ENCODE measurements around the gene DIPK1A.

Gene DIPK1A

GRCh38 chr1:92808381-92808780 is 152.9 kb downstream of the DIPK1A start:
- DNase-seq (ENCODE audit: extremely low read depth in 1 of 2, low read depth in 1 of 2), result no peak

GRCh38 chr1:92805216-92805615 is 156.0 kb downstream of the DIPK1A start:
- DNase-seq (ENCODE audit: extremely low read depth in 1 of 2, low read depth in 1 of 2), result no peak

DNA sequence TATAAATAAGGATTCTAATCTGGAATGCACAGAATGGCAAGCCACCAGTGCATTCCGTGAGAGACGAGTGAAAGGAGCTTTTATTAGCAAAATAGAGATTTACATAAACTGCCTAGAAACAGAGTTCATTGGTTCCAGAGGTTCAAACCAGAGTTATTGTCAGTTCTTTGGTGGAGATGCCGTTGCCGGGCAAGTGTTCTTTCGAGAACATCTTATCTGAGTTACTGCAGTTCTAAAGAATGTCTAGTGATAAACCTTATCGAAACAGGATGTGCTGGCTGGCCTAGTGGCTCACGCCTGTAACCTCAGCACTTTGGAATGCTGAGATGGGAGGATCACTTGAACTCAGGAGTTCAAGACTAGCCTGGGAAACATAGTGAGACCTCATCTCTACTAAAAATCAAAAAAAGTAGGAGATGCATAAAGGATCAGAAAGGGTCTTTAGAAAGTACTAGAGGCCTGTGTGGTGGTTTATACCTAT is 156.5 kb downstream of the DIPK1A start:
- DNase-seq (ENCODE audit: extremely low read depth in 1 of 2, low read depth in 1 of 2), result no peak

DNA sequence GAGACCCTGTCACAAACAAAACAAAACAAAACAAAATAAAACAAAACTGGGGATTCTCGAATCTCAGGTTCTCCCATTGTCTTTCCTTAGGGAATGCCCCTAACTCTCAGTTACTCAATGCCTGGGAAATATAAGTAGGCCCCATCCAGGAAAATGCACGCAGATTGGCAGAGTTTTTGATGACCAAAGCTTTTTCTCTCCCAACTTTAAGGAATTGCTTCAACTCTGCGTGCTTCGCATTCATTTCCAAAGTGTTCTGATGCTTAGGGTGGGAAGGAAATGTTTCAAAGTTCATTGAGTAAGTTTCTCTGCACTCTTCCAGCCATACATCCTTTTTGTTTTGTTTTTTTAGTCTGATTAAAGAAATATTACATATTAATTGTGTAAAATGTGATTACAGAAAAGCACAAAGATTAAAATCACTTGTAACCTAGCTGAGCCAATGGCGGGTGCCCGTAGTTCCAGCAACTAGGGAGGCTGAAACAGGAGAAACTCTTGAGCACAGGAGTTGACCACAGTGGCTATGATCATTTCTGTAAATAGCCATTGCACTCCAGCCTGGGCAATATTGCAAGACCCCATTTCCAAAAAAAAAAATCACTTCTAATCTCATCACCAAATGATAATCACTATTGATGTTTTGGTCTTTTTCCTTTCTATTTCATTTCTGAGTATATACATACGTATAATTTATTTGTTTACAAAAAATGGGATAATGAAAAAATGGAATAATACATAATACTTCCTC is 157.9 kb downstream of the DIPK1A start:
- no peak for DNase-seq (ENCODE audit: extremely low read depth in 1 of 2, low read depth in 1 of 2)

DNA sequence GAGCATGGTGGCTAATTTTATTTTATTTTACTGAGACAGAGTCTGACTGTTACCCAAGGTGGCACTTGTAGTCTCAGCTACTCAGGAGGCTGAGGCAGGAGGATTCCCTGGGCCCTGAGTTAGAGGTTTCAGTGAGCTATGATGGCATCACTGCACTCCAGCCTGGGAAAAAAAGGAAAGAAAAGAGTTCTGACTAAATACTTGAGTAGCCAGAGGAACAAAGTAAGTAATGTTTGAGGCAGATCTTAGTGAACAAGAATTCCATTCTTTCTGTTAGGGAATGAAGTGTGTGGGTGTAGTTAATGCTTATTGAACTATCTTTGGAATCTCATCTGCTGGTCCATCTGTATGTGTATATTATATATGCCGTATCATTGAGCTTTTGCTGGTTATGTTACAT is 163.3 kb downstream of the DIPK1A start:
- DNase-seq (ENCODE audit: extremely low read depth in 1 of 2, low read depth in 1 of 2), result no peak

DNA sequence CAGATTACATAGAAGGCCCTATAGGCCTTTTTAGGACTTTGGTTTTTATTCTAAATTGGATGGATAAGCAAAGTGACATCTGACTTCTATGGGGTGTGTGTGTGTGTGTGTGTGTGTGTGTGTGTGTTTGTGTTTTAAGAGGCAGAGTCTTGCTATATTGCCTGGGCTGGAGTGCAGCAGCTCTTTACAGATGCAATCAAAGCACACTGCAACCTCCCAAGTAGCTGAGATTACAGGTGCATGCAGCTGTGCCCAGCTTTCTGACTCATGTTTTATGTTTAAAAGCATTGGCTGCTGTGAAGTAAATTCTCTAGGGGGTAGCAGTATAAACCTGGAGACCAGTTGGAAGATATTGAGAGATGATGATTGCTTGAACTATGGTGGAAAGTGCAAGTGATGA is 164.0 kb downstream of the DIPK1A start:
- DNase-seq (ENCODE audit: extremely low read depth in 1 of 2, low read depth in 1 of 2), result no peak

DNA sequence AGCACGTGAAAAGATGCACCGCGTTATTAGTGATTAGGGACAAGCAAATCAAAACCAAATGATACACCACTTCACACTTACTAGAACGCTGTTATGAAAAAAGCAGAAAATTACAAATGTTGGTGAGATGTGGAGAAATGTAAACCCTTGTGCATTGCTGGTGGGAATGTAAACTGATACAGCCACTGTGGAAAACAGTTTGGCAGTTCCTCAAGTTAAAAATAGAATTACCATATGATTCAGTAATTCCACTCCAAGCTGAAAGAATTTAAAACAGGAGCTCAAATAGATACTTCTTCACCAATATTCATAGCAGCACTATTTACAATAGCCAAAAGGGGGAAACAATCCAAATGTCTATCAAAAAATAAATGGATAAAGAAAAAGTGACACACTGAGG is 166.1 kb downstream of the DIPK1A start:
- no peak for DNase-seq (ENCODE audit: extremely low read depth in 1 of 2, low read depth in 1 of 2)

GRCh38 chr1:92792340-92792782 is 168.9 kb downstream of the DIPK1A start:
- DNase-seq (ENCODE audit: extremely low read depth in 1 of 2, low read depth in 1 of 2), result no peak

Data from activated CD8-positive, alpha-beta memory T cell treated with anti-CD3 and anti-CD28 coated beads for 1 hour (primary cell).